CD14-positive monocyte (primary cell): ENCODE data around the gene IMP3. TPM values are rescaled to one million over a fixed set of nuclear protein-coding genes. Genes with fewer than 3 reads are reported as not detected.
A peak's percentile ranks its signal among the peaks of the same experiment; 100 is the strongest.

Source experiments
- DNase-seq, 3 donors: peaks; one replicate each; pipeline ENCODE4 v3.0.0-alpha.2; 2011 to 2022
- H2AFZ ChIP-seq: 2 replicates; pipeline ENCODE4 v1.6.0; 2012; ENCODE audit warnings: mild to moderate bottlenecking, low read depth, low read length, inconsistent platforms; ENCODE audit not compliant: insufficient read depth, poor library complexity, severe bottlenecking
- H3K27ac ChIP-seq, 2 donors: 1 replicate in 1 of 2; 2 replicates in 1 of 2; pipeline ENCODE4 v1.5.1; 2012 to 2013; ENCODE audit warnings: low read length in 2 of 2, control low read depth in 1 of 2, inconsistent platforms in 1 of 2, low read depth in 1 of 2, mild to moderate bottlenecking in 1 of 2
- H3K27me3 ChIP-seq, 2 donors: one replicate each; pipeline versions ENCODE4 v1.6.0 to v1.6.1; 2011 to 2013; ENCODE audit warnings: low read length in 2 of 2; ENCODE audit not compliant: control insufficient read depth in 2 of 2, insufficient read depth in 2 of 2
- H3K36me3 ChIP-seq, 2 donors: replicated peaks in 1 of 2; 1 replicate in 1 of 2; 2 replicates in 1 of 2; pipeline versions ENCODE4 v1.5.1 to v1.6.1; 2012 to 2013; ENCODE audit warnings: low read length in 2 of 2, control low read depth in 1 of 2, inconsistent platforms in 1 of 2, mild to moderate bottlenecking in 1 of 2; ENCODE audit not compliant: insufficient read depth in 2 of 2, control insufficient read depth in 1 of 2
- H3K4me1 ChIP-seq, 2 donors: 1 replicate in 1 of 2; 2 replicates in 1 of 2; pipeline versions ENCODE4 v1.5.1 to v1.6.1; 2012 to 2013; ENCODE audit warnings: low read length in 2 of 2, control low read depth in 1 of 2, inconsistent platforms in 1 of 2, mild to moderate bottlenecking in 1 of 2, moderate library complexity in 1 of 2; ENCODE audit not compliant: insufficient read depth in 2 of 2, control insufficient read depth in 1 of 2
- H3K4me2 ChIP-seq: replicated peaks from 2 replicates; pipeline ENCODE3; 2012; ENCODE audit warnings: low read length, moderate library complexity, mild to moderate bottlenecking; ENCODE audit not compliant: poor library complexity, severe bottlenecking; ENCODE audit errors: extremely low read depth
- H3K4me3 ChIP-seq, 3 experiments: fragments of 200-600 bp in 1 of 3; sonication (generic) in 1 of 3; replicated peaks in 1 of 3; 1 replicate in 2 of 3; 2 replicates in 1 of 3; pipeline ENCODE4 v1.5.1; 2011 to 2013; ENCODE audit warnings: low read length in 3 of 3, mild to moderate bottlenecking in 3 of 3, control low read depth in 2 of 3, low read depth in 2 of 3, inconsistent platforms in 1 of 3, moderate library complexity in 1 of 3
- H3K79me2 ChIP-seq: 2 replicates; pipeline ENCODE4 v1.6.0; 2012; ENCODE audit warnings: mild to moderate bottlenecking, control low read depth, inconsistent platforms, low read length, moderate library complexity; ENCODE audit not compliant: insufficient read depth
- H3K9ac ChIP-seq: 2 replicates; pipeline ENCODE4 v1.6.0; 2017; ENCODE audit warnings: low read length, mild to moderate bottlenecking; ENCODE audit not compliant: insufficient read depth, poor library complexity, severe bottlenecking
- H3K9me3 ChIP-seq, 2 donors: replicated peaks in 1 of 2; 1 replicate in 1 of 2; 2 replicates in 1 of 2; pipeline versions ENCODE4 v1.5.1 to v1.6.1; 2012 to 2013; ENCODE audit warnings: low read length in 2 of 2, control low read depth in 1 of 2; ENCODE audit not compliant: control insufficient read depth in 1 of 2, insufficient read depth in 1 of 2
- H4K20me1 ChIP-seq: 2 replicates; pipeline ENCODE4 v1.6.0; 2012; ENCODE audit warnings: mild to moderate bottlenecking, low read length, control low read depth, moderate library complexity; ENCODE audit not compliant: insufficient read depth
- H3K27ac Mint-ChIP-seq, 7 donors: one replicate each; pipeline ENCODE4 v1.8.0; 2020; ENCODE audit warnings: mild to moderate bottlenecking in 7 of 7, mixed read lengths in 7 of 7, moderate library complexity in 6 of 7, inconsistent platforms in 2 of 7
- H3K27me3 Mint-ChIP-seq, 3 donors: one replicate each; pipeline ENCODE4 v1.8.0; 2021 to 2022; ENCODE audit warnings: low read depth in 3 of 3, mild to moderate bottlenecking in 3 of 3, mixed read lengths in 3 of 3, moderate library complexity in 3 of 3, inconsistent platforms in 1 of 3
- H3K36me3 Mint-ChIP-seq, 2 donors: one replicate each; pipeline ENCODE4 v1.8.0; 2020; ENCODE audit warnings: mixed read lengths in 2 of 2, inconsistent platforms in 1 of 2, mild to moderate bottlenecking in 1 of 2
- H3K4me1 Mint-ChIP-seq: one replicate; pipeline ENCODE4 v1.8.0; 2020; ENCODE audit warnings: mild to moderate bottlenecking, mixed read lengths
- H3K4me3 Mint-ChIP-seq, 2 donors: one replicate each; pipeline ENCODE4 v1.8.0; 2020; ENCODE audit warnings: mild to moderate bottlenecking in 2 of 2, mixed read lengths in 2 of 2, moderate library complexity in 1 of 2
- H3K9me3 Mint-ChIP-seq, 7 donors: one replicate each; pipeline ENCODE4 v1.8.0; 2020 to 2022; ENCODE audit warnings: mixed read lengths in 7 of 7, mild to moderate bottlenecking in 6 of 7, moderate library complexity in 6 of 7, inconsistent platforms in 2 of 7
- WGBS: methylation state at CpG from one replicate; pipeline ENCODE4 v1.1.5; 2013; ENCODE audit warnings: missing lambda C conversion rate; ENCODE audit not compliant: insufficient coverage; 5-methylcytosine and 5-hydroxymethylcytosine counted together
- intact Hi-C, 2 donors: fragments of 100-400 bp; cut with micrococcal nuclease; formaldehyde crosslinking; loops; one replicate each; pipeline versions ENCODE4 v1.15.0 to v1.15.1; 2023
- polyA plus RNA-seq, 3 donors: library from polyadenylated mRNA; depleted of rRNA in 1 of 3; unstranded in 2 of 3; stranded (reverse) in 1 of 3; fragments of 300-500 nt in 2 of 3; fragments of >200 nt in 1 of 3; fragmentation: Illumina TruSeq in 2 of 3; gene quantifications; 1 replicate in 2 of 3; 2 replicates in 1 of 3; pipeline ENCODE4 v1.2.3, GENCODE V29; 2012 to 2021
- TF ChIP-seq, protein P1 (sequence below): fragments of 200-600 bp; IDR thresholded peaks from one replicate; pipeline ENCODE4 v1.8.0; 2022; ENCODE audit warnings: antibody characterized with exemption, mild to moderate bottlenecking

The IMP3 gene
- polyA plus RNA-seq, 3 donors = 36.7 to 119 (median 99.3) TPM

DNA sequence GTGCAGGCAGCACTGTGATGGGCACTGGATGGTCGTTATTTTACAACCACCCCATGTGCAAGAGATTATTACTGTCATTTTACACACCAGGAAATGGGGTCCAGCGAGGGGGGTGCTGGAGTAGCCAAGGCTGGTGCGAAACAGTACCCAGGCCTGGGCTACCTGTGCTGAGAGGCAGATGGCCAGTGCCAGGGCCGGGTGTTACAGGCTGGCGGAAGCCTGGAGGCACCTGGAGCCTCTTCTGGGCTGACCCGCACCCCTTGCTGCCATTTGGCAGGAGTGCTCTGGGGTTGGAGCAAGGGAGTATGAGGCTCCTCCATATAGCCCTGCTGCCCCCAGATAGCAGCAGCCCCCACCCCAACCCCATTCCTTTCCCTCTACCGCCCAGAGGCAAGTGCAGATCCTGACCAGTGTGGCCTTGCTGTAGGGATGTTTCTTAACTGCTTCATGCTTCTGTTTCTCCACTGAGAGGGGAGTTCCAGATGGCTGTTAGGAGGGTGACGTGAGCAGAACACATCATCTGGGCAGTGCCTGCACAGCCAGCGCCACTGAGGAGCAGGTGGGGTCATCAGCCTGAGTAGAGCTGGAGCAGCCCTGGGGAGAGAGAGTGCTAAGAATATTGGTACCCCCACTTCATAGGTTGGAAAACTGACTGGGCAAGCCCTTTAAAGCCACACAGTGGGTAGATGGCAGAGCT, 22.9 kb upstream of the IMP3 start:
- Histone ChIP-seq H3K9me3 (no peaks in the 10 kb centered on the region), H3K27ac (no peak overlapping the region), H3K9ac (no peak overlapping the region), H3K4me1 (peaks cover 18 to 20% of the 10 kb centered on the region in 2 donors), H4K20me1 (no peaks in the 10 kb centered on the region), H3K4me3 (no peak overlapping the region), H3K4me2 (no peak overlapping the region), H3K36me3 (peaks cover 0 to 26% of the 10 kb centered on the region in 2 donors), H3K79me2 (no peaks in the 10 kb centered on the region), H2AFZ (no peak overlapping the region), H3K27me3 (no peaks in the 10 kb centered on the region)
- TF ChIP-seq, protein P1, sequence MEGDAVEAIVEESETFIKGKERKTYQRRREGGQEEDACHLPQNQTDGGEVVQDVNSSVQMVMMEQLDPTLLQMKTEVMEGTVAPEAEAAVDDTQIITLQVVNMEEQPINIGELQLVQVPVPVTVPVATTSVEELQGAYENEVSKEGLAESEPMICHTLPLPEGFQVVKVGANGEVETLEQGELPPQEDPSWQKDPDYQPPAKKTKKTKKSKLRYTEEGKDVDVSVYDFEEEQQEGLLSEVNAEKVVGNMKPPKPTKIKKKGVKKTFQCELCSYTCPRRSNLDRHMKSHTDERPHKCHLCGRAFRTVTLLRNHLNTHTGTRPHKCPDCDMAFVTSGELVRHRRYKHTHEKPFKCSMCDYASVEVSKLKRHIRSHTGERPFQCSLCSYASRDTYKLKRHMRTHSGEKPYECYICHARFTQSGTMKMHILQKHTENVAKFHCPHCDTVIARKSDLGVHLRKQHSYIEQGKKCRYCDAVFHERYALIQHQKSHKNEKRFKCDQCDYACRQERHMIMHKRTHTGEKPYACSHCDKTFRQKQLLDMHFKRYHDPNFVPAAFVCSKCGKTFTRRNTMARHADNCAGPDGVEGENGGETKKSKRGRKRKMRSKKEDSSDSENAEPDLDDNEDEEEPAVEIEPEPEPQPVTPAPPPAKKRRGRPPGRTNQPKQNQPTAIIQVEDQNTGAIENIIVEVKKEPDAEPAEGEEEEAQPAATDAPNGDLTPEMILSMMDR = no peak
- Mint-ChIP-seq H3K36me3 (peaks cover 13 to 15% of the 10 kb centered on the region in 2 donors), H3K4me3 (no peak overlapping the region), H3K27me3 (peaks cover 2 to 8% (median 3%) of the 10 kb centered on the region in 3 donors), H3K4me1 (peaks cover 18% of the 10 kb centered on the region), H3K27ac (no peak overlapping the region), H3K9me3 (peaks cover 0 to 6% (median 3%) of the 10 kb centered on the region in 7 donors)
- WGBS = 95% methylated on average over 4 of the region's 9 CpGs
- intact Hi-C loops = no loop called here
- DNase-seq = no peak

DNA sequence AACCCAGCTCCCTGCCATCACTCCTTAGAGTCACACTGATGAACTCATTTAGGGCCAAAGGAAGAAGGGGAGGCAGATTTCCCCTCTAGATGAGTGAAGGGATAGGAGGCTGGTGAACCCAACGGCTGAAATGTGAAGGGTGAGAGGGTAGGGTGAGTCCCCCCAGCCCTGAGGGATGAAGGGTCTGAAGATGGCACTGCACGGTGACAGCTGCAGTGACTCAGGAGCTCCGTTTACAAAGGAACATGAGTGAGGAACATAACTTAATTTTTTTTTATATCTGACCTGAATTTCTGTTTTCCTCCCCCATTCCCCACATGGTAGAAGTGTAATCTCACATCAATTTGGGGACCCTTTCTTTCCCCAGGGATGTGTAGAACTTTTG, 21.7 kb upstream of the IMP3 start:
- Mint-ChIP-seq H3K4me3 (no peak overlapping the region), H3K36me3 (peaks cover 21 to 22% of the 10 kb centered on the region in 2 donors), H3K27ac (peak overlapping the region in 1 of 7 donors; percentile 25), H3K4me1 (peaks cover 15% of the 10 kb centered on the region), H3K27me3 (peaks cover 1 to 4% (median 2%) of the 10 kb centered on the region in 3 donors), H3K9me3 (peaks cover 0 to 6% (median 3%) of the 10 kb centered on the region in 7 donors)
- H3K79me2 ChIP-seq = no peaks in the 10 kb centered on the region
- intact Hi-C loops = no loop called here
- H3K36me3 ChIP-seq = peaks cover 0 to 38% of the 10 kb centered on the region in 2 donors
- no peak overlapping the region for H3K27ac ChIP-seq
- no peaks in the 10 kb centered on the region for H3K9me3 ChIP-seq
- no peak overlapping the region for H3K9ac ChIP-seq
- no peak overlapping the region for H3K4me2 ChIP-seq
- 80% methylated on average over 1 of the region's 3 CpGs for WGBS
- no peak for DNase-seq
- no peaks in the 10 kb centered on the region for H4K20me1 ChIP-seq
- peaks cover 16 to 17% of the 10 kb centered on the region in 2 donors for H3K4me1 ChIP-seq
- H3K4me3 ChIP-seq = no peak overlapping the region
- no peak overlapping the region for H2AFZ ChIP-seq
- TF ChIP-seq, protein P1 = no peak
- H3K27me3 ChIP-seq = no peaks in the 10 kb centered on the region
